Measurements from ENCODE around the gene HHIPL1.

The HHIPL1 gene

GRCh38 chr14:99690636-99691035, 45.7 kb downstream of the HHIPL1 start:
- Histone ChIP-seq H3K27me3 (ENCODE audit: insufficient read depth, low read length) (no peaks in the 10 kb centered on the region), H3K9me3 (ENCODE audit: low read length) (peaks cover 3% of the 10 kb centered on the region), H2AFZ (ENCODE audit: low read depth, low read length) (no peak overlapping the region), H3K36me3 (ENCODE audit: insufficient read depth, low read length) (no peaks in the 10 kb centered on the region), H3K4me3 (ENCODE audit: low read length) (no peak overlapping the region), H3K4me1 (ENCODE audit: insufficient read depth, low read length) (peaks cover 9% of the 10 kb centered on the region)

GRCh38 chr14:99691111-99691885, 46.4 kb downstream of the HHIPL1 start:
- Histone ChIP-seq H3K4me3 (ENCODE audit: low read length) (no peak overlapping the region), H3K27me3 (ENCODE audit: insufficient read depth, low read length) (no peaks in the 10 kb centered on the region), H3K36me3 (ENCODE audit: insufficient read depth, low read length) (no peaks in the 10 kb centered on the region), H3K9me3 (ENCODE audit: low read length) (peaks cover 3% of the 10 kb centered on the region), H2AFZ (ENCODE audit: low read depth, low read length) (no peak overlapping the region), H3K4me1 (ENCODE audit: insufficient read depth, low read length) (peaks cover 3% of the 10 kb centered on the region)

- no peak overlapping the region for H3K4me3 ChIP-seq (ENCODE audit: low read length)
- no peaks in the 10 kb centered on the region for H3K36me3 ChIP-seq (ENCODE audit: insufficient read depth, low read length)
- H3K4me1 ChIP-seq (ENCODE audit: insufficient read depth, low read length), result peaks cover 10% of the 10 kb centered on the region
Measured at GRCh38 chr14:99693918-99694317, 49.0 kb downstream of the HHIPL1 start.

GRCh38 chr14:99696929-99697328, 52.0 kb downstream of the HHIPL1 start:
- H2AFZ ChIP-seq (ENCODE audit: low read depth, low read length), result no peak overlapping the region
- no peaks in the 10 kb centered on the region for H3K27me3 ChIP-seq (ENCODE audit: insufficient read depth, low read length)
- H3K4me3 ChIP-seq (ENCODE audit: low read length), result no peak overlapping the region
- H3K36me3 ChIP-seq (ENCODE audit: insufficient read depth, low read length), result no peaks in the 10 kb centered on the region
- peaks cover 5% of the 10 kb centered on the region for H3K9me3 ChIP-seq (ENCODE audit: low read length)
- H3K4me1 ChIP-seq (ENCODE audit: insufficient read depth, low read length), result peaks cover 10% of the 10 kb centered on the region

More at GRCh38 chr14:99693918-99694317, 49.0 kb downstream of the HHIPL1 start:
- H3K9me3 ChIP-seq (ENCODE audit: low read length), result peaks cover 5% of the 10 kb centered on the region
- no peak overlapping the region for H2AFZ ChIP-seq (ENCODE audit: low read depth, low read length)
- no peaks in the 10 kb centered on the region for H3K27me3 ChIP-seq (ENCODE audit: insufficient read depth, low read length)

- peaks cover 10% of the 10 kb centered on the region for H3K4me1 ChIP-seq (ENCODE audit: insufficient read depth, low read length)
- H2AFZ ChIP-seq (ENCODE audit: low read depth, low read length), result no peak overlapping the region
- peaks cover 12% of the 10 kb centered on the region for H3K9me3 ChIP-seq (ENCODE audit: low read length)
- no peak overlapping the region for H3K4me3 ChIP-seq (ENCODE audit: low read length)
- H3K27me3 ChIP-seq (ENCODE audit: insufficient read depth, low read length), result no peaks in the 10 kb centered on the region
- no peaks in the 10 kb centered on the region for H3K36me3 ChIP-seq (ENCODE audit: insufficient read depth, low read length)
Measured at GRCh38 chr14:99698236-99698635, 53.3 kb downstream of the HHIPL1 start.

- Histone ChIP-seq H2AFZ (ENCODE audit: low read depth, low read length) (no peak overlapping the region), H3K27me3 (ENCODE audit: insufficient read depth, low read length) (no peaks in the 10 kb centered on the region), H3K4me3 (ENCODE audit: low read length) (no peak overlapping the region), H3K9me3 (ENCODE audit: low read length) (peaks cover 15% of the 10 kb centered on the region), H3K4me1 (ENCODE audit: insufficient read depth, low read length) (peaks cover 10% of the 10 kb centered on the region), H3K36me3 (ENCODE audit: insufficient read depth, low read length) (no peaks in the 10 kb centered on the region)
Measured at GRCh38 chr14:99698642-99699041, 53.7 kb downstream of the HHIPL1 start.

- no peak overlapping the region for H3K4me3 ChIP-seq (ENCODE audit: low read length)
- no peak overlapping the region for H2AFZ ChIP-seq (ENCODE audit: low read depth, low read length)
- H3K27me3 ChIP-seq (ENCODE audit: insufficient read depth, low read length), result no peaks in the 10 kb centered on the region
Measured at GRCh38 chr14:99699085-99699760, 54.3 kb downstream of the HHIPL1 start.

GRCh38 chr14:99699861-99700260, 54.9 kb downstream of the HHIPL1 start:
- Histone ChIP-seq H3K36me3 (ENCODE audit: insufficient read depth, low read length) (no peaks in the 10 kb centered on the region), H3K9me3 (ENCODE audit: low read length) (peaks cover 13% of the 10 kb centered on the region), H3K27me3 (ENCODE audit: insufficient read depth, low read length) (no peaks in the 10 kb centered on the region), H3K4me3 (ENCODE audit: low read length) (no peak overlapping the region), H3K4me1 (ENCODE audit: insufficient read depth, low read length) (peaks cover 10% of the 10 kb centered on the region), H2AFZ (ENCODE audit: low read depth, low read length) (no peak overlapping the region)

More at GRCh38 chr14:99699085-99699760, 54.3 kb downstream of the HHIPL1 start:
- Histone ChIP-seq H3K9me3 (ENCODE audit: low read length) (peaks cover 13% of the 10 kb centered on the region), H3K4me1 (ENCODE audit: insufficient read depth, low read length) (peaks cover 10% of the 10 kb centered on the region), H3K36me3 (ENCODE audit: insufficient read depth, low read length) (no peaks in the 10 kb centered on the region)

- no peaks in the 10 kb centered on the region for H3K36me3 ChIP-seq (ENCODE audit: insufficient read depth, low read length)
- no peak overlapping the region for H2AFZ ChIP-seq (ENCODE audit: low read depth, low read length)
- H3K4me3 ChIP-seq (ENCODE audit: low read length), result no peak overlapping the region
- peaks cover 13% of the 10 kb centered on the region for H3K9me3 ChIP-seq (ENCODE audit: low read length)
- H3K4me1 ChIP-seq (ENCODE audit: insufficient read depth, low read length), result peaks cover 10% of the 10 kb centered on the region
- no peaks in the 10 kb centered on the region for H3K27me3 ChIP-seq (ENCODE audit: insufficient read depth, low read length)
Measured at GRCh38 chr14:99700379-99700778, 55.5 kb downstream of the HHIPL1 start.

- Histone ChIP-seq H2AFZ (ENCODE audit: low read depth, low read length) (no peak overlapping the region), H3K9me3 (ENCODE audit: low read length) (peaks cover 14% of the 10 kb centered on the region), H3K4me3 (ENCODE audit: low read length) (no peak overlapping the region), H3K4me1 (ENCODE audit: insufficient read depth, low read length) (peaks cover 10% of the 10 kb centered on the region), H3K27me3 (ENCODE audit: insufficient read depth, low read length) (no peaks in the 10 kb centered on the region), H3K36me3 (ENCODE audit: insufficient read depth, low read length) (no peaks in the 10 kb centered on the region)
Measured at GRCh38 chr14:99701260-99701659, 56.3 kb downstream of the HHIPL1 start.

GRCh38 chr14:99702115-99702514, 57.2 kb downstream of the HHIPL1 start:
- no peak overlapping the region for H3K4me3 ChIP-seq (ENCODE audit: low read length)
- peaks cover 14% of the 10 kb centered on the region for H3K9me3 ChIP-seq (ENCODE audit: low read length)
- no peaks in the 10 kb centered on the region for H3K27me3 ChIP-seq (ENCODE audit: insufficient read depth, low read length)
- H3K4me1 ChIP-seq (ENCODE audit: insufficient read depth, low read length), result peaks cover 8% of the 10 kb centered on the region
- no peaks in the 10 kb centered on the region for H3K36me3 ChIP-seq (ENCODE audit: insufficient read depth, low read length)
- no peak overlapping the region for H2AFZ ChIP-seq (ENCODE audit: low read depth, low read length)

GRCh38 chr14:99703381-99703780, 58.5 kb downstream of the HHIPL1 start:
- no peaks in the 10 kb centered on the region for H3K4me1 ChIP-seq (ENCODE audit: insufficient read depth, low read length)
- H3K27me3 ChIP-seq (ENCODE audit: insufficient read depth, low read length), result no peaks in the 10 kb centered on the region
- no peak overlapping the region for H3K4me3 ChIP-seq (ENCODE audit: low read length)
- no peak overlapping the region for H2AFZ ChIP-seq (ENCODE audit: low read depth, low read length)
- H3K36me3 ChIP-seq (ENCODE audit: insufficient read depth, low read length), result no peaks in the 10 kb centered on the region
- peaks cover 14% of the 10 kb centered on the region for H3K9me3 ChIP-seq (ENCODE audit: low read length)

- Histone ChIP-seq H3K9me3 (ENCODE audit: low read length) (peaks cover 12% of the 10 kb centered on the region), H2AFZ (ENCODE audit: low read depth, low read length) (no peak overlapping the region), H3K36me3 (ENCODE audit: insufficient read depth, low read length) (no peaks in the 10 kb centered on the region), H3K27me3 (ENCODE audit: insufficient read depth, low read length) (no peaks in the 10 kb centered on the region), H3K4me1 (ENCODE audit: insufficient read depth, low read length) (no peaks in the 10 kb centered on the region), H3K4me3 (ENCODE audit: low read length) (no peak overlapping the region)
Measured at GRCh38 chr14:99704037-99704436, 59.1 kb downstream of the HHIPL1 start.

Measured in neuron (in vitro differentiated cells).